Stimulated activated CD4-positive, alpha-beta T cell treated with anti-CD3 and anti-CD28 coated beads, Interleukin-12 subunit alpha, Interleukin-12 subunit beta, amount 100 ng/mL, for 4 hours (primary cell): ENCODE measurements around the gene FBXO31.
"Not testable (repeated sequence)": the region's sequence is repeated elsewhere in the genome, so short reads cannot be mapped to it uniquely, and the experiment has no call there.

ENCODE experiments used
- DNase-seq: peaks from one replicate; pipeline ENCODE4 v3.0.0-alpha.2; 2020

FBXO31 gene

DNA sequence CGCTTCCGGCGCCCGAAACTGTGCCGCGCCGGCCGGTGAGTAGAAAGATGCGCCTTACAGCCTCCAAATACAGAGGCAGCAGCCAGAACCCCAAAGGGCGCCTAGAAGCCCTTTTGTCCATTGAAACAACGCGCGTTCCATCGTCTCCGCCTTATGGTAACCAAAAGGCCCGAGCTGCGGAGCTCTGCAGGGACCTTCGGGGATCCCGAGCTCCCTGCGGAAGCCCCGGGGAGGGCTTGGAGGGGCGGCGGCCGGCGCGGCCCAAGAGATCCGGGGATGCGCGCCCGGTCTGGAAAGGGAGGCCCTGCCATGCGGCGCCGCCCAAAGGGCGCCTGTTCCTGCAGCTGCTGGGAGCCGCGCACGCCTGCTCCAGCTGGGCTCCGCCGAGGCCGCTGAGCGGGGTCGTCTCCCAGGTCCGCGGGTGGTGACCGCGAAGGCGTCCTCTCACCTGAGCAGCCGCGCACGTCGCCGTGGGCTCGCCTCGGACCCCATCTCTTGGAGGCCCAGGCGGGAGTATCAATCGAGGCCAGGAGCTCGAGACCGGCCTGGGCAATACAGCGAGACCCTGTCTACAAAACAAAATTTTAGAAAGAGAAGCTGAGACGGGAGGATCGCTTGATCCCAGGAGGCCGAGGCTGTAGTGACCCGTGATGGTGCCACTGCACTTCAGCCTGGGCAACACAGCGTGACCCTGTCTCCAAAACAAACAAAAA is 742 bp upstream of the FBXO31 start:
- DNase-seq = no peak

DNA sequence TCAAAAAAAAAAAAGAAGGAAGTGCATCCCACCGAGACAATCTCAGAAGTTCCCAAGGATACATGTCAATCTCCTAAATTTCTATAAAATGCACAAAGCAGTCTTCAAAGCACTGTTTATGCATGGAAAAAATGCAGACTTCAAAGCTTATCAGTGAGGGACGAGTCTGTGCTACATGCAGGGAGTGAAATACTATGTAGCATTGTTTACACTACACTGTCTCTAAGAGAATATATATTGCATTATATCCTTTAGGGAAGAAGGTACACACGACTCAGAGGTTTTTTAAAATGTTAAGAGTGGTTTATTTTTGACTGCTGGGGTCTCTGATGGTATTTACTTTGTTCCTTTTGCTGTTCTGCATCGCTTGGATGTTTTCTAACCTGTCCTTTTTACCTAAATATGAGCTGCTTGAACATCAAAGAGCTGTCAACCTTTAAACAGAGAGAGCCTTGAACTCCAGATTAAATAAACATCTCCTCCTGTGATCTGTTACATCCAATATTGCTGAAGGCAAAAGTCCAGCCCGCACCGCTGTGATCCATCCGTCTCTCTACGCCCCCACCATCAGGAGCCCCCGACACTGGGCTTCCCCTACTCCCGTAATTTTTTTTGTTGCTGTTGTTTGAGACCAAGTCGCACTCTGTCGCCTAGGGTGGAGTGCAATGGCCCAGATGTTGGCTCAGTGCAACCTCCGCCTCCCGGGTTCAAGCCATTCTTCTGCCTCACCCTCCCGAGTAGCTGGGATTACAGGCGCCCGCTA is 1.4 kb downstream of the FBXO31 start:
- DNase-seq = no peak

DNA sequence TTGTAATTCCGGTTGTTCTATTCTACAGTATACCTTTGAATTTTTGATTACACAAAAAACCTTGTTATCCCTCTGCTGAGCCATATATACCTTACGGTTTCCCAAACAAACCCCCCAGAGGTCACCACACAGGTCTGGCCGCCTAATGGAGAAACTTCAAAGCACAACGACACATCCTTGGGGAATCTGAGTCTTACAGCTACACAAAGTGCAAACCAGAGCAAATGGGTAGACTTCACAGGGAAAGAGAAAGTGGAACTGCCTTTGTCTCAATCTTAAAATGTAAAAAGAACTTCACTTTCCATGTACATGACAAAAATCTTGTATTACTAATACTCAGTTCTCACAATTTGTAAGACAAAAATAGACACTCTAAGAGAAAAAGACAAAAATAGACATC is 2.7 kb downstream of the FBXO31 start:
- DNase-seq = no peak

DNA sequence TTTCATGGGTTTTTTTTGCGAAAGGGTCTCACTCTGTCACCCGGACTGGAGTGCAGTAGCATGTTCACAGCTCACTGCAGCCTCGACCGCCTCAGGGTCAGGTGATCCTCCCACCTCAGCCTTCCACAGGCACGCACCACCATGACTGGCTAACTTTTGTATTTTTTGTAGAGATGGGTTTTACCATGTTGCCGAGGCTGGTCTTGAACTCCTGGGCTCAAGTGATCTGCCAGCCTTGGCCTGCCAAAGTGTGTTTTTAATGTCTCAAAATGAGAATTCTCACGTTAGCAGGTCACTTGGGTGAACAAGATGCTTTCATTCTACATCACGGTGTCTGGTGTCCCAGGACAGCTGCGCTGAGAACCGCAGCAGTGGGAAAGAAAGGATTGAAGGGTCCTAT is 3.2 kb downstream of the FBXO31 start:
- DNase-seq = no peak

DNA sequence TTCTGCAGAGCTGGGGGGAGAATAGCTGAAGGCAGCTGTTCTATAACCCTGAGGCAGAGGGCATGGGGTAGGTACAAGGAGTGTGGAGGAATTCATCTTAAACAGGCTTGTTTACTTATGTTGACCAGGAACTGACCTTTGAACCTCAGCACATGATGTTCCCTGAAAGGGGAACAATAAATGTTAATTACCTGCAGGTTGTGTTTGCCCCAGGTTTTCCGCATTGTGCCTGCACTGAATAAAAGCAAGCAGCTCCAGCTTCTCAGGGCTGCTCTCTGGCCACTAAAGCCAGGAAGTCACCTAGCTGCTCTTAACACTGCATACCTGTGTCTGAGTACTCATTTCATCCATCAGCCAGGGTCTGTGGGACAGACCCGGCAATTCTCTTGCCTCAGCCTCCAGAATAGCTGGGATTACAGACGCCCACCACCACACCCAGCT is 4.2 kb downstream of the FBXO31 start:
- DNase-seq = not testable (repeated sequence)

DNA sequence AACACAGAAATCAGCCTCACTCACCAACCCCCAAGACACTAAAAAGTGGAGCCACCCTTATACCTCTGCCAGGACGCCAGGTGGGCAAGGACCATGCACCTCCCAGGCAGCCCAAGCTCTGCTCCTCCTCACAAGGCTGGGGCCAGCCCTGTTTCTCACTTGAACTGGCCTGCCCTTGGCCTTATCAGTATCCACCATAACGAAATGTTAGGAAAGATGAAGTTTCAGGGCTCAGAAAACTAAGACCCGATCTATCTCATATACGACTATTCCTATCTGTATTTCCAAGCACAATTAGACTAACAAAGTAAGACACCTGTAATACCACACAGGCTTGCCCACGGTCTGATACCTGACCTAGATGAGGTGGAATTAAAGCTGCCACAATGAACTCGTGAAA is 6.9 kb downstream of the FBXO31 start:
- DNase-seq = no peak

DNA sequence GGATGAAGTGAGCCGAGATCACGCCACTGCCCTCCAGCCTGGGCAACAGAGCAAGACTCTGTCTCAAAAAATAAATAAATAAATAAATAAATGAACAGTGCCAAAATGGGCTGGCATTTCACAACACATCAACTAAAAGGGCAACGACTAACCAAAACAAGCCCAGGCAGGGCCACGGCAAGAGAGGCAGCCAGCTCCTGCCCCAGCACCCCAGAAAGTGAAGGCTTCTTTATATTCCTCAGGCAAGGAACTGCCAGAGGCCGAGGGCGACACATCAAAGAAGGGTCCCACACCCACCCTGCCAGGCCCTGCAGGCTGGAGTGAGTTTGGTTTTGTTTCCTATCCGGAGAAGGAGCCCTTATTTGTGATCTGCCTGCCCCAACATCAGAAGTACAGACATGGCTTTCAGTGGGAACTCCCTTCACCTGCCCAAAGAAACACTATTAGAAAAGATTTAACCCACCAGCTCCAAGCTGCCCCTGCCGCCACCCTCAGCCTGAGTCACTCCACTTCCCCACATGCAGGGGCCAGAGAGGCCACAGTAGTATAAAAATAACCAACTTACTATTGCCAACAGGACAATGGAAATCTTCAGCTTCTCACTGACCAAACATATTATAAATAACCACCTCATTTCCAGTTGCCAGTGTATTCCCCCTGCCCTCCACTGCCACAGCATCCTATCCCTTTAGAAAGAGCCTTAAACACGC is 8.0 kb downstream of the FBXO31 start:
- DNase-seq = no peak

DNA sequence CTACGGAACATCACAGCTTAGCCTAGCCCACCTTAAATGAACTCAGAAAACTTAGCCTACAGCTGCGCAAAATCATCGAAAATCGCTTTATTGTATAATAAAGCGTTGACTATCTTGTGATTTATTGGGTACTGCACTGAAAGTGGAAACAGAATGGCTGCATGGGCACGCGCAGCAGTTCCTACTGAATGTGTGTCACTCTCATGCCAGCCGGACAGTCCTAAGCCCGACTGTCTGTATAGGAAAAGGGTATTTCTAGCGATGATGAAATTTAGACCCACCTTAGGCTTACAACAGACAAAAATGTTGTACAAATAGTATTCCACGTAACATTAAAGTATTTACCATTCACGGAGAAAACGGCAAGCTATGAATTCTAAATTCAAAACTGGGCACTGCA is 9.3 kb downstream of the FBXO31 start:
- no peak for DNase-seq

DNA sequence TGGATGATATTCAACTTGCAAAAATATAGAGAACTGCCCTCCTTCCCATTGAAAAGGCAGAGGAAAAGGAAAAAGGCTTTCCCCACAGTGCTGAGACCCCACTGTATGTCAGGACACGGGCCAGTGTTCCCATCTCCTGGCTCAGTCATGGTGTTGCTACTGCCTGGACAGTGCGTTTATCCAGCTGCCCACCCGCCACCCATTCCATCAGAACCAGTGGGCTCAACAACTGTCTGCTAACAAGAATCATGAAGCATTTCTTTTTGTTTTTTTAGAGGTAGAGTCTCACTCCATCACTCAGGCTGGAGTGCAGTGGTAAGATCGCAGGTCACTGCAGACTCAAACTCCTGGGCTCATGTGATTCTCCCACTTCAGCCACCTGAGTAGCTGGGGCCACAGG is 11.3 kb downstream of the FBXO31 start:
- no peak for DNase-seq

DNA sequence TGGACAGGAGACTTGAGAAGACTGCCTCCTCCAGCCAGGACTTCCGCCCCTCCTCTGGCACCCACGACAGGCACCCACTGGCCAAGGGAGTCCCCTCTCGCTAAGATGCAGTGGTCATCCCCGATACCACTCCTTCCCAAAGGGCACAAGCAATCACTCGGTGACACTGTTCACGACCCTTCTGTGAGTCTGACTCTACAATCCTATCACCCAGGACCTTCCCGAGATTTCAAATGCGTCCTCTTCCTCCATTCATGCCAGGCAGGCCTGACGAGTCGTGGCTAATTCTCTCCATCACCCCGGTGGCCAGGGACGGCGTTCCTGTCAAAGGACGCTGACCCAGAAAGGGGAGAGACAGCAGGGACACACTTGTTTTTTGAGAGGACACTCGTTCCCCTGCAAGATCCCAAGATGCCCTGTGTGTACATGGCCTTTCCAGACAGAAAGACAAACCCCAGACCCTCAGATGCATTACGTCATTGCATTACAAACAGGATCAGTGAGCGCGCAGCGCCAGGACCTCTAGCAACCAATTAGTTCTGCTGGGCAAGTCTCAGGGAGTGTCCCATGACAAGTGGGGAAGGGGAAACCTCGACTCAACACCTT is 12.2 kb downstream of the FBXO31 start:
- no peak for DNase-seq

DNA sequence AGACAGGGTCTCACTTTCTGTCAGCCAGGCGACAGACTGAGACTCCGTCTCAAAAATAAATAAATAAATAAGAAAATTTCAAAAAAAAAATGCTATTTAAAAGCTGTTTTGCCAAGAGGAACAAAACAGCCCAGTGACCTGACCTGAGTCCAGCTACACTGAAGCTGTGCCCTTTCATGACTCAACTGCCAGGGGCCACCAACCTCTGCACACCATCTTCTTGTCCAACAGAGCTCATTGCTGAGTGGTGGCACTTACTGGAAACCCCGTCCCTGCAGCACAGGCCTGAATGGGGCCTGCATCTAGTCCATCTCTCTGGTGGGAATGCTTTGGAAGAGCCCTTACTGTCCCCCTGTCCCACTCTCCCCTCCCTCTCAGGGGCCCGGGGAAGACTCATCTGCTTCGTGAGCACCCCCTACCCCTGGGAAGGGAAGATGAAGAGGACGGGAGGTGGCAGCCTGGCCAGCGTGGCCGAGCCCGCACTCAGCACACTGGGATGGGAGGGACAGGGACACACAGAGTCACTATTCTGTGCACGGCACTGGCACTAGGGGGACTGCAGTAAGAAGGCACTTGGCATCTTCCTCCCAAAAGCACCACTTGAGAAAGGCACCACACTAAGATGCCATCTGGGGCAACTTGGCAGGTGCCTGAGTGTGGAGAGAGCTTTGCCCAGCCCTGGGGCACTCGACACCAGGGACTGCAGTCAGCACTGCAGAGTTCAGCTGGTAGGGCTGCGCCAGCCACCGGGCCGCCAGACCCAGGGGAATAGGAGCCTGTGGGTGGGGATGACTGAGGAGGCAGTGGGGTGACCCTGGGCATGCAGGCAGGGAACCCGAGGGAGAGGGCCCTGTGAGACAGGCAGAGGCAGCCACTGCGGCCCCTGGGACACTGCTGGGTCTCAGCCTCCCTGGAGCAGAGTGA is 13.5 kb downstream of the FBXO31 start:
- DNase-seq = no peak

DNA sequence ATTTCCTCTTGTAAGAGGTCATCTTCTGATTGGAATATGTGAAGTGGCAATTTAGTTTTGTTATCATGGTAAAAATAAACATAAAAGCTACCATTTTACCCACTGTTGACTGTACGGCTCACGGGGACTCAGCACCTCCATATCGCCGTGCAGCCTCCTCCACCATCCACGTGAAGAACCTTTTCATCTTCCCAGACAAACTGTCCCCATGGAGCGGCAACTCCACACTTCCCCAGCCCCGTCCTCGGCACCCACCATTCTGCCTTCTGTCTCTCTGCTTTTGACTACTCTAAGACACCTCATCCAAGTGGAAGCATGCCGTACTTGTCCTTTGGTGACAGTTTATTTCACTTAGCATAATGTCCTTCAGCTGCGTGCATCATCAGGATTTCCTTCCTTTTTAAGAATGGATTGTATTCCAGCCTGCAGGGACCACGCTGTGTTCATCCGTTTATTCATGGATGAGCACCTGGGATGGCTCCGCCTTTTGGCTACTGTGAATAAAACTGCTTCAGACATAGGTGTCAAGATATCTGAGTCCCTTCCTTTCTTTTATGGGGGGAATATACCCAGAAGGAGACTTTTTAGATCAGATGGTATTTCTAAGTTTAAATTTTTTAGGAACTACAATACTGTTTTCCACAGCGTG is 14.3 kb downstream of the FBXO31 start:
- no peak for DNase-seq

DNA sequence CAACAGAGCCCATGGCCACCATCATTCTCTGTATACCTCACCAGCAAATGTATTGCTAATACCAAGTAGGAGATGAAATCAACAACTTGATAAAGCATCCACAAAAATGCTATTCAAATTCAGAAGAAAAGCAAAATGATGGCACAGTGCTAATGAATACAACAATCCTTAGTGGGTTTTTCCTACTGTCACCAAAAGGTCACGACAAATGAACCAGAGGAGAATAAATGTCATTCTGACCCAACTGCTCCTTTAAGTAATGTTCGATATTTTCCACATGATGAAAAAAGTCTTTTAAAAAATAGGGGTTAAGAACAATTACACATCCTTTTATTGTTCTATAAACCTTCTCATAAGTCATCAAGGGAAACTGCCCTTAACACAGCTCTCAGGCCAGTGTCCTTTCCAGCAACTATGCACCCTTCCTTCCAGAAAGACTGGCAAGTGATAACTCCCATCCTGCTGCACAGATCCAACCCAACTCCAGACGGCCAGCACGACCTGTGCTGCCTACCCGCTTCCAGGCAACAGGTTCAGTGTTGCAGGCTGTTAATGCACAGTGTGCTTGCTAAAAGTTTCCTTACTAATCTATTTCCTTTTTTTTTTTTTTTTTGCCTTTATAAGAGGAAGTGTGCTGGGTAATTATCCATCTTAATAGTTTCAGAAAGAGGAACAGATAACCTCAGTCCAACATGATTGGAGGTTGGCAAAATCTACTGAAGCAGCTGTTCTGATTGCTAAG is 15.4 kb downstream of the FBXO31 start:
- no peak for DNase-seq

DNA sequence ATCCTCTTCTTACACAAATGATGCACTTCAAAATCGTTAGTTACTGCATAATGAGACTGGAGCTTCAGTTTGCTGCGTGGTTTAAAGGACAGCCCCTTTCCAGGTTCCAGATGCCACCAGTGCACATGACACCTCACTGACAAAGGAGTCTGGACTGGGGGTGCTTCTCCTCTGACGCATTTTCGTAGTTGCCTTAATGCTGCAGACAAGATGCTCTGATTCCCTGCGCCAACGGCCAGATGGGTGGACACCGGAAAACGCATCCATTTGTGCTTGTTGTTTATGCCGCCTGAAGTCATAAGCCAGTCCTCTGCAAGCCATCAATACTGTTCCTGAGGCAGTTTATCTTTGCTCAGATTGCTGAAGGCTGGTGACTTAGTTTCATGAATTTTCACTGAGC is 16.0 kb downstream of the FBXO31 start:
- no peak for DNase-seq

DNA sequence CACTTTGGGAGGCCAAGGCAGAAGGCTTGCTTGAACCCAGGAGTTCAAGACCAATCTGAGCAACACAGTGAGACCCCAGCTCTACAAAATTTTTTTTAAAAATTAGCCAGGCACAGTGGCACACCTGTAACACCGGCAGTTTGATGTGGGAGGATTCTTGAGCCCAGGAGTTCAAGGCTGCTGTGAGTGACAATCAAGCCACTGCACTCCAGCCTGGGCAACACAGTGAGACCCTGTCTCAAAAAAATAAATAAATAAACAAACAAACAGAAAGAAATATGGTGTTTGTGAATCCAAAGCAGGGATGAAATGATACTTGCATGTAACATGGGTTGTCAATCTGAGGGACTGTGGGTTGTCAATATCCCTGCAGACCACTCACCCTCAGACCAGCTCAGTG is 16.6 kb downstream of the FBXO31 start:
- no peak for DNase-seq

DNA sequence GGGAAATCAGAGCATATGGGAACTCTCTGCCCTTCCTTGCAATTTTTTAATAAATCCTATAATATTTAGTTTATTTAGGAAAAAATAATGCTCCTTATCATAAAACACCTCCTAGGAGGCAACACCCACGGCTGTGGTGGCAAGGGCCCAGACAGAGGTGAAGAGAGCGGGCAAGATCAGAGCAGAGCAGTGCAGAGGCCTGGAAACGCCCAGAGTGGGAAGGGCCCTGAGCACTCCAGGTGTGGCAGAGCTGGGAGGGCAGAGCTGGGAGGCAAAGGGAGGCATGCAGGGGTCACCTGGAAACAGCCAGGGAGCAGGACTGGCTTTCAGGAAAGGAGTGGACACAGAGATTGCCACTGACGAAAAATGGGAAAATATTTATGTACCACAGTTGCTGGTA is 17.3 kb downstream of the FBXO31 start:
- no peak for DNase-seq

DNA sequence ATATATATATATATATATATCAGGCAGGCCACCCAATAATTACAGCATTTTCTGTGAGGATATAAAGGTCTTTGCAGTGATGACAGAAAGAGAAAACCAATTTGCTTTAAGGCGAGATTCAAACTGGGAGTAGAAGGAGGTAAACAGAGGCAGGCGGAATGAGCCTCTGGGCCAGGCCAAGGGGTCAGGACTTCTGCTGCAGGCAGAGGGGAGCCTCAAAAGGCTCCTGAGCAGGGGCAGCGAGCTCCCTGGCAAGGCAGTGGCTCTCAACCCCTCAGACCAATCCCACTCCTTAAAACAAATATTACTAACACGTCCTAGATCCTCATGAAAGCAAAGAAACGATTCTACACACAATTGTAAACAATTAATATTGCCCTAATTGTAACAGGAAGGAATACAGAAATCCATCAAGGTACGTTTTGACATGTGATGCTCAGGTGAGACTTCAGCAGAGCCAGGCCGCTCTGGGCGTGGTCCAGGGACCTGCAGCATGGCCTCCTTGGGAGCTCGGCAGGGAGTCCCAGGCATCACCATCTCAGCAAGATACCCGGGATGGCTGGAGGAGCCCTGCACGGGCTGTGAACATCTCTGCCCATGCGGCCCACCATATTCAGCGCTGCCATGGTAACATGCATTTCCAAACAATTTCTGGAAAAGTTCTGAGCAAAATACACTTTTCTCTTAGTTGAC is 18.4 kb downstream of the FBXO31 start:
- DNase-seq = no peak

DNA sequence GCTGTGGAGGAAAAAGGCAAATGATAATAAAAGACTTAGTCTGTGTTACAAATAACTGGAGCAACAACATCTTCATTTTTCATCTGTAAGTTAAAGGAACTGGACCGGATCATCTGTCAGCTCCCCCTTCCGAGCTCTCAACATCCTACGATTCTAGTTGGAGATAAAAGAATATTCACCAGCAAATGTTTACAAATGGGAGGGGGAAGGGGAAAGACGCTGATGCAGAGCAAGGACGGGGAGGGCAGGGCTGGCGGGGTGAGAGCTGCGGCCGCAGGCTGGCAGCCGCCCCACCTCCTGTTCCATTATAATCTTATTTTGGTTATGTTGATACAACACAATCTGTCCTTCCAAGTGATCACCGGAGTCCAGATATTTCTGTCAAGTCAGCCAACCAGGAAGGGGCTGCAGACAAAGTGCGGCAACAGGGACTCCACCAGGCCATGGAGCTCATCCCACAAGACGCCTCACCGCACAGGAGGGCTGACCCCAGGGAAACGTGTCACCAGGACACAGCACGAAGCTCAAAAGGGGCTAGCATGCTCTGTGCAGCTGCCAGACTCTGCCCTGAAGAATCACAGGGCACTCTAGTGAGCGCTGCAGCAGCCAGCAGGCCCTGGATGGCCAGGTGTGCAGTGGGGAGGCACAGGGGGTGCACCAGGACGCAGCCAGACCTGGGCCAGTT is 19.7 kb downstream of the FBXO31 start:
- no peak for DNase-seq

DNA sequence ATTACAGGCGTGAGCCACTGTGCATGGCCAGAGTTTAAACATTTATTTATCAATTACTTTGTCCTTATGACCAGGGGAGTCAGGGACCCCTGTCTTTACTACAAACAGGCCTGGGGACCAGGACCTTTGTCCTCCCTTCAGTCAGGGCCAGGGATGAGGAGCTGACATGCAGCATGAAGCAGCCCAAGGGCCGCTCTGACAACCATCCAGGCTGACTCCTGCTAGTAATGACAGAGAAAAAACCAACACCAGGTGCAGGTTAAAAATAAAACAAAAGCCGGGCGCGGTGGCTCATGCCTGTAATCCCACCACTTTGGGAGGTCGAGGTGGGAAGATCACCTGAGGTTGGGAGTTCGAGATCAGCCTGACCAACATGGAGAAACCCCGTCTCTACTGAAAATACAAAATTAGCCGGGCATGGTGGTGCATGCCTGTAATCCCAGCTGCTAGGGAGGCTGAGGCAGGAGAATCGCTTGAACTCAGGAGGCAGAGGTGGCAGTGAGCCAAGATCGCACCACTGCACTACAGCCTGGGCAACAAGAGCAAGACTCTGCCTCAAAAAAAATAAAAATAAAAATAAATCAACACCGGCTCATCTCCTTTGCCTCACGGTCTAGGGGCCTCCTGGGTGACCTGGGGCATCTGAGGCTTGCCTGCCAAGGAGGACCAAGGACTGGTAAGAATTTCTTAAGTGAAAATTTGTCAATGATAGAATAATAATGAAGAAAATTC is 20.6 kb downstream of the FBXO31 start:
- DNase-seq = not testable (repeated sequence)
